GM04503 (cell line): Measurements from ENCODE around the gene PGBD5.

Experiments
- DNase-seq: peaks from one replicate; pipeline ENCODE4 v3.0.0-alpha.2; 2012; ENCODE audit warnings: low read depth

Gene PGBD5

GRCh38 chr1:230300322-230301301 is 125.5 kb downstream of the PGBD5 start:
- no peak for DNase-seq

DNA sequence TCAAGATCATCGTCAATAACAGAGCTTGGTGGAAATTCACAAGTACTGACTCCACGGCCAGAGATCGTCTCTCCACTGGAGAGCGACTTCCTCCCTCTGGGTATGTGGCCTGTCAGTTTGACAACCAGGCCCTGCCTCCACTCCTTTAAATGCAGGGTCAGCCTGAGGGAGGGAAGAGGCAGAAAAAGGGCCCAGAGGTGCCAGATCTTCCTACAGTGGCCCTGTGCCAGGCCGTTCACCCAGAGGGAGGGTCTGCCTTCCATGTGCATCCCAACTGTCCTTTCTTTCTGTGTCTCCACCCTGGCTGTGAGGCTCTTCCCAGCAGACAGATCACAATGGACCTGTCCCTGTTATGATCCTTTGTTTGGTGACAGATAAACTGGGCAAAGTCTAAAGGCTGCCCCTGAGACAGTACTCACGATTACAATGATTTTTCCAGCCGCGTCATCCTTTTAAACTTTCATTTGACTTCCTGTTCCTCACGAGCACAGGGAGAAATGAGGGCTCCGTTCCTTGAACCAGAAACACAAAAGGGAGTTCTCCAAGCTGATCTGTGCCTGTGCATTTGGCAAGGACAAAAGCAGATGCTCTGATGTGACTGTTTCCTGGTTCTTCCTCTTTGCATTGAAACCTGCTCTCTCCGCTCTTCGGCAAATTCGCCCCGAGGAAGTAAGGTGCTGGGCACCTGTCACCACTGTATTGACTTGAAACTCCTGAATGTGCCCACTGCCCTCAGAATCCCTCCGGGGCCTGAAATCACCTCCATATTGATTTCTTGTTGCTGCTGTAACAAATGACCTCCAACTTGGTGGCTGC is 126.7 kb downstream of the PGBD5 start:
- DNase-seq: no peak

DNA sequence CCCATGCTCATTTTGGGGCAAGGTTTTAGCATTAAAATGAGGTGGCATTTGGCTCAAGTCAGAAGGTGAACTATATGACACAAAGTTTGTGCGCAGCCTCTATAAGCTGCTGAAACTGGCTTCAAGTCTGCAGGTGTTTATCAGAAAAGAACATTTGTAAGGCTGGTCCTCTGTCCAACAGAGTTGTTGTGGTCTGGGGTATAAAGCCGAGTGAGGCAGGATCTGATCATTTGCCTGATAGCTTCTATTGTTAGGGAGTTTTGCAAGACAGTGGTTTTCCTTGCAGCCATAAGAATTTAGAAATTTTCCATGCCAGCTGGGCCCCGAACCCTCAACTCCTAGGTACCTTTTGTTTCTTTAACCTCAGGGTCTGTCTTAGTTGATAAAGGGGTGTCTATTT is 130.8 kb downstream of the PGBD5 start:
- DNase-seq: no peak

- no peak for DNase-seq
Observed at GRCh38 chr1:230293390-230293700, 132.8 kb downstream of the PGBD5 start.

GRCh38 chr1:230292689-230293389 is 133.3 kb downstream of the PGBD5 start:
- no peak for DNase-seq

- no peak for DNase-seq
Observed at GRCh38 chr1:230291731-230292620, 134.2 kb downstream of the PGBD5 start.

DNA sequence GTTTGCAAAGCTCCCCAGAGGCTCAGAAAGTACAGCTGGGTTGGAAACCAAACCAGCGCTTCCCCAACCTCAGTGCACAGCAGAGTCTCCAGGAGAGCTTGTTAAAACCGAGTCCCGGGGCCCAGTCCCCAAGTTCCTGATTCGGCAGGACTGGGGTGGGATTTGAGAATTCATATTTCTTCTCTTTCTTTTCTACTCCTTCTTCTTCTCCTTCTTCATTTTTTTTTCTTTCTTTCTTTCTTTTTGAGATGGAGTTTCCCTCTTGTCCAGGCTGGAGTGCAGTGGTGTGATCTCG is 136.8 kb downstream of the PGBD5 start:
- no peak for DNase-seq

GRCh38 chr1:230288641-230289349 is 137.3 kb downstream of the PGBD5 start:
- no peak for DNase-seq

DNA sequence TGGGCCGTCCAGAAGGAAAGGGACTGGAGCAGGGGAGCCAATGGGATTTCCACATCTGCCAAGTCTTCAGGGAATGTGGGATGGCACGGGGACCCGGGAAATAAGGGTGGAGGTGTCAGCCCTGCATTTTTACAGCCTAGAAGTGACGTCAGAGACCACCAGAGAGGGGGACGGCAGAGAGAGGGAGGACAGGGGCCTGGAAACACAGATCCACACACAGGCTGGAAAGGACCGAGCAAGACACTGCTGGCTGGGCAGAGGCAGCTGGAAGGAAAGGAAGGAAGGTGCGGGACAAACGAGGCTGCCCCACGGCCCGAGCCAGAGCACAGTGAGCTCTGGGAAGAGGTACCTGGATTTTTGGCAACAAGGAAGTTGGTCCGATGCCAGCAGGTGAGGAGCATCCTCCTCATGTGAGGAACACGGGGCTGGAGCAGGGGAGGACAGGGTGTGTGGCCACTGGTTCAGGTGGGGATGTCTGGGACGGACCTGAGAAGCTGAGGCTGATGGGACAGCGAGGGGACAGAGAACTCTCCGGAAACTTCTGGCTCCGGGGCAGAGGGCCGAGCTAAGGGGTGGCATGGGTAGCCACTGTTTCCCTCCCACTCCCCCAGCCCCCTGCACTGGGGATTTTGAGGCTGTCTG is 138.3 kb downstream of the PGBD5 start:
- DNase-seq: no peak

DNA sequence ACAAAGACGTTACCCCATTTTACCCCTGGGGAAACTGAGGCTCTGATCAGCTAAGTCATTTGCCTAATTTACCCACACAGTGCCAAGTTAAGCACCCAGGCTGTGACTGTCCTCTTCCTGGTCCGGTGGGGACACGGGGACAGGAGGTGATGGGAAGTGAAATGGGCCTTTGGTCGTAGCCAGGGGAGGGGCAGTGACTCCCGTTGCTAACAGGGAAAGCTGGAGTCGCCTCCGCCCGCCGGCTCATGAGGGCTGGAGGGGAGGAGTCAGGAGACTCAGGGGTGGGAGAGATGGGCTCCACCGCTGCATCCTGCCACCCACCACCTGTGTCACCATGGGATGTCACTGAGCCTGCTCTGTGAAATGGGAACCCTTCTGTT is 139.3 kb downstream of the PGBD5 start:
- DNase-seq: no peak

- no peak for DNase-seq
Observed at GRCh38 chr1:230286166-230286889, 139.8 kb downstream of the PGBD5 start.

DNA sequence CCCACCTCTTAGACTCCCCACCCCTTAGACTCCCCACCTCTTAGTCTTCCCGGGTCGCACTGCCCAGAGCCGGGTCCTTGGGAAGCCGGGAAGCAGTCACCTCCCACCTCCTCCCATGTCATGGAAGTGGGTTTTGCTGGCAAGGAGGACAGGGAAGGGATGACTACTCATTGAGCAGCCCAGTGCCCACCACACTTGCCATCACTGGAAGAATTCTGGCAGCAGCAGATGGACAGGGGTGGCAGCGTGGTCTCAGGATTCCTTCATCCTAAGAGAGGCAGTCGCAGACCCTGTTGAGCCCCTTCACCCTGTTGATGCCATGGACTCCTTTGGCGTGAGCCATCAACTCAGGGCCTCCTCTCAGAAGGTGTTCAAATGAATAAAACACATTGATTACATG is 140.8 kb downstream of the PGBD5 start:
- no peak for DNase-seq

GRCh38 chr1:230284891-230285290 is 141.2 kb downstream of the PGBD5 start:
- DNase-seq: no peak

- DNase-seq: no peak
Observed at GRCh38 chr1:230283678-230284077, 142.5 kb downstream of the PGBD5 start.

DNA sequence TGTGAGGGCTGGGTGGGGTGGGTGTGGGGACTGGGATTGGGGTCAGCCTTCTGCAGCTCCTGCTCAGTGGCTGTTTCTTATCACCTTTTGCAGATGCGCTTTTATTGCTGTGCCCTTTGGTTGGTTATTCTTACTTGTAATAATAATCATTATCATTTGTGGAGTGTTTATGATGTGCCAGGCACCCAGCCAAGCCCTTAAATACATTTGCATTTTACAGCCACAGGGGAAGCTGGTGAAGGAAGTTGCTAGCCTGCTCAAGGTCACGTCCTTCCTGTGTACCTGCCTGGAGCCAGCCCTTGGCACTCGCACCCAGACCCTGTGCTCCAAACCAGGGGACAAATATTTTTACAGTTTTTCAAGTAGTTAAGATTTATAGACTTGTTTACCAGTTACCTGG is 144.0 kb downstream of the PGBD5 start:
- DNase-seq: no peak

DNA sequence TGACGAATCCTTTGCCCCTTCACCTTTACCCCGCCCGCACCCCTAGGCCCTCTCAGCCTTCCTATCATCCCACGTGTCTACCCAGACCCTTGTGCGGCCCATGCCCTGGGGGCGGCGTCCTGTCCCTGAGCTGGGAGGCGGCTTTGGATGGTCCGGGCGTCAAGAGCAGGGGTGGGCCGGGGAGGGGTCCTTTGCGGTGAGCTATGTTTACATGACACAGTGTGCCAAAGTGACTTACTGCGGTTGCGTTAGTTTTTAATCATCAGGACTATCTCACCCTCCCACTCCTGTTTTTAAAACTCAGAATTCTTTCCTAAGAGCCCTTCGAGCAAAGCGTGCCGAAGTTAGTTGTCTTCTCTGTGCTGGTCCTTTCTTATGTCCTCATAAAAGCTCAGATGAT is 144.6 kb downstream of the PGBD5 start:
- no peak for DNase-seq

DNA sequence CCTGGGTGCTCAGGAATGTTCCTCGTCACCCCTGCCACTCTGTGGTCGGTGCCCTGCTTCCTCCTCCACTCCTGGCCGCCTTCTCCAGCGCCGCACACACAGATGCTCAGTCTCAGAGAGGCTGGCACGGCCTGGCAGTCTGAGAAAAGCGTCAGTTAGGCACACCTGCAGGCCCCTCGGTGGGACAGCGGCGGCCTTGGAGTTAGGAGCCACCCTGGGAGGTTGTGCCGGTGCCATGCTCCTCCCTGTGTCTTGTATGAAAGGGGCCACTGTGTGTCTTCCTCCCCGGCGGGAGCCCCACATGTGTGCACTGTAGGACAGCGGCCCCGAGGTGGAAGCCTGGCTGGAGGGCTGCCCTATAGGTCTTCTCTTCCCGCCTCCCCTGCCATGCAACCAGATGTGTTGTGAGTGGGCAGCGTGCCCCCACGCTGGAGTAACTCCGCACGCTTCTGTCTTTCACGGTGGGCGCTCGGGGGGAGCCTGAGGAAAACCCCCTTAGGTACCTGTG is 145.2 kb downstream of the PGBD5 start:
- DNase-seq: no peak

- DNase-seq: no peak
Observed at GRCh38 chr1:230280054-230280795, 145.9 kb downstream of the PGBD5 start.

- DNase-seq: no peak
Observed at GRCh38 chr1:230279583-230279945, 146.6 kb downstream of the PGBD5 start.
